ENCODE data around the gene HDLBP. TPM values are rescaled to one million over a fixed set of nuclear protein-coding genes. Genes with fewer than 3 reads are reported as not detected.

HDLBP gene
- total and polyA plus RNA-seq, 10 of the 15 experiments (the other 5 are each of a cell fraction or from before 2014, with no cell fraction given) = 19.5 to 383 (median 249) TPM

- Histone ChIP-seq H3K4me3 (peak overlapping the region; percentile 64), H3K27me3 (replicated peaks in 1 of 2; ENCODE audit: control insufficient read depth in 2 of 2, insufficient read depth in 2 of 2, low read length in 1 of 2) (no peaks in the 10 kb centered on the region), H4K20me1 (ENCODE audit: control insufficient read depth, insufficient read depth) (no peaks in the 10 kb centered on the region), H3K27ac (ENCODE audit: control insufficient read depth, insufficient read depth) (no peak overlapping the region), H3K4me2 (ENCODE audit: control insufficient read depth, insufficient read depth) (peak overlapping the region; percentile 58), H3K9me3 (replicated peaks; ENCODE audit: control insufficient read depth, insufficient read depth, low read length) (no peaks in the 10 kb centered on the region), H3K79me2 (ENCODE audit: control insufficient read depth, insufficient read depth, low read length) (no peaks in the 10 kb centered on the region), H3K4me1 (ENCODE audit: control insufficient read depth, insufficient read depth, low read length) (no peaks in the 10 kb centered on the region), H3K36me3 (ENCODE audit: control insufficient read depth in 2 of 2, insufficient read depth in 2 of 2, low read length in 1 of 2) (no peaks in the 10 kb centered on the region), H2AFZ (ENCODE audit: control insufficient read depth, low read depth, low read length) (peak overlapping the region; percentile 81), H3K9ac (ENCODE audit: control insufficient read depth, insufficient read depth, low read length) (peak overlapping the region; percentile 35; the same call in 1 of the 2 replicates)
- in situ Hi-C loops (cut with MboI) (loop anchor here (5.0 kb wide), 1 partner anchor 140 kb away; no protein-coding TSS in a partner anchor), intact Hi-C loops (cut with micrococcal nuclease; ENCODE audit: unreplicated experiment) (loop anchor here (5.0 to 10.0 kb wide), 2 partner anchors 140 to 363 kb away; no protein-coding TSS in a partner anchor)
- no TSS peak for BruUV-seq (replicated peaks)
- ChIA-PET RAD21 (ENCODE audit: unreplicated experiment) (interaction anchor here (0.7 kb wide), 1 partner anchor 67 kb away, joined by 3 read pairs; no protein-coding TSS in a partner anchor), CTCF (interaction anchor here (0.6 to 2.1 kb wide), 7 partner anchors 44 to 175 kb away, joined by 3 to 27 read pairs (median 4); no protein-coding TSS in a partner anchor), SMC1A (ENCODE audit: uncharacterized antibody, unreplicated experiment) (interaction anchor here (0.7 to 1.7 kb wide), 3 partner anchors 66 to 496 kb away, joined by 3 to 4 read pairs (median 3); no protein-coding TSS in a partner anchor), POLR2A (no interaction called here)
- peak; percentile 80 for ATAC-seq
- no peak for FAIRE-seq
- 3% methylated on average over 20 of the region's 77 CpGs for WGBS (ENCODE audit: insufficient coverage, insufficient replicate concordance, low lambda C conversion rate, missing lambda C conversion rate)
- no peak for DNase-seq (ENCODE audit: low read depth, low spot score)
- TF ChIP-seq CHD1 (IDR thresholded peaks at IDR 0.05; ENCODE audit: low read depth, low read length) = no peak
- peak; percentile 36 for TF ChIP-seq USF1 (IDR thresholded peaks at IDR 0.05; ENCODE audit: borderline replicate concordance, extremely low read length, insufficient read depth, low read depth, low read length)
- TF ChIP-seq NFIC (IDR thresholded peaks at IDR 0.05; ENCODE audit: low read depth, low read length) = no peak
- TF ChIP-seq PAX5 (IDR thresholded peaks at IDR 0.05; ENCODE audit: borderline replicate concordance, low read depth, low read length) = 0 out of 2 replicates have a peak, but pooled peaks have one; percentile 23
- peak in 1 of 2 experiments; percentile 51; a peak in 2 of 4 replicates for TF ChIP-seq BHLHE40 (IDR thresholded peaks at IDR 0.05; ENCODE audit: borderline replicate concordance in 1 of 2, low read depth in 2 of 2, low read length in 1 of 2)
- no peak for TF ChIP-seq BCL3 (IDR thresholded peaks at IDR 0.05; ENCODE audit: borderline replicate concordance, insufficient read depth, low read depth, low read length, poor library complexity, severe bottlenecking)
- no peak for TF ChIP-seq CBX3 (IDR thresholded peaks at IDR 0.05; ENCODE audit: borderline replicate concordance, low read depth)
- TF ChIP-seq DPF2 (IDR thresholded peaks at IDR 0.05) = 0 out of 2 replicates have a peak, but pooled peaks have one; percentile 31
- TF ChIP-seq KLF5 (IDR thresholded peaks at IDR 0.05; ENCODE audit: partially characterized antibody) = no peak
- peak; percentile 9; the same call in 1 of the 2 replicates for TF ChIP-seq IKZF1 (conservative IDR thresholded peaks at IDR 0.05)
- no peak for TF ChIP-seq ZNF622 (IDR thresholded peaks at IDR 0.05)
- no peak for TF ChIP-seq HDAC6 (IDR thresholded peaks at IDR 0.05; ENCODE audit: unreplicated experiment)
- no peak for TF ChIP-seq HSF1 (IDR thresholded peaks at IDR 0.05; ENCODE audit: low read depth, low read length)
- TF ChIP-seq NKRF (conservative IDR thresholded peaks at IDR 0.05) = 0 out of 2 replicates have a peak, but pooled peaks have one; percentile 40
Observed at GRCh38 chr2:241217320-241218031, 98.0 kb downstream of the HDLBP start.

Measured in GM12878 (cell line).